ENCODE data around the gene PAAF1.

PAAF1 gene

DNA sequence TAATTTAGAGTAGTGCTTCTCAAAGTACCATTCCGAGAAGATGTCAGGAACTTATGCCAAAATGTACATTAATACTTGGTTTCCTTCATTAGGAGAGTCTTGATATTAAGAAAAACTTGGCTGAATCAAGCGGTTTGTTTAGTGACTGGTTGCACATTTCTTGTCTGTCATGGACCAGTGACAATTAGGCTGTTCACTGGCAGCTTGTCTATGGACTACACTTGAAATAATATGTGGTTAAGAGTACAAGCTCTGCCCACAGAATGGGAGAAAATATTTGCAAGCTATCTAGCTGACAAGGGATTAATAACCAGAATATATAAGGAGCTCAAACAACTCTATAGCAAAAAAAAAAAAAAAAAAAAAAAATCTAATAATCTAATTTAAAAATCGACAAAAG lies 24.8 kb upstream of the PAAF1 start:
- DNase-seq (ENCODE audit: low read depth) = no peak
- no peak overlapping the region for H3K4me3 ChIP-seq (ENCODE audit: low read length)
- no peak for TF ChIP-seq CTCF (conservative IDR thresholded peaks at IDR 0.05; ENCODE audit: low read length)

GRCh38 chr11:73854680-73855079 lies 22.1 kb upstream of the PAAF1 start:
- peak; percentile 48 for DNase-seq (ENCODE audit: low read depth)
- no peak for TF ChIP-seq CTCF (conservative IDR thresholded peaks at IDR 0.05; ENCODE audit: low read length)
- no peak overlapping the region for H3K4me3 ChIP-seq (ENCODE audit: low read length)

- peak; percentile 17 for DNase-seq (ENCODE audit: low read depth)
- no peak overlapping the region for H3K4me3 ChIP-seq (ENCODE audit: low read length)
- TF ChIP-seq CTCF (conservative IDR thresholded peaks at IDR 0.05; ENCODE audit: low read length) = no peak
Measured at GRCh38 chr11:73856031-73856567, 20.7 kb upstream of the PAAF1 start.

DNA sequence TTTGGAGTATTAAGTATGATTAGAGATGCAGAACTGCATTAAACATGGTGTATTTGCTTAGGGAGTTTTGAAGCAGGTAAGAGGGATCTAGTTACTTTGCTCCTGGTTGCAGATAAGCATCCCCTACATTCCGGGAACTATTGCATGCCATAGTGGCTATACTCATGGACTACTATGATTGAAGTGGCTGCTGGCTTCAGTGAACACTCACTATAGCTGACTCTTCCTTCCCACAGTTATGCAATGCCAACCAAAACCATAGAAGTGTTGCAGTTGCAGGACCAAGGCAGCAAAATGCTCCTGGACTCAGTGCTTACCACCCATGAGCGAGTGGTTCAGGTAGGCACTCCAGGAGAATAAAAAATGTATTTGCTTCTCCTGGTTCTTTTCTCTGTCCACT lies 17.1 kb upstream of the PAAF1 start:
- H3K4me3 ChIP-seq (ENCODE audit: low read length) = no peak overlapping the region
- no peak for TF ChIP-seq CTCF (conservative IDR thresholded peaks at IDR 0.05; ENCODE audit: low read length)
- DNase-seq (ENCODE audit: low read depth) = no peak

- TF ChIP-seq CTCF (conservative IDR thresholded peaks at IDR 0.05; ENCODE audit: low read length) = no peak
- no peak overlapping the region for H3K4me3 ChIP-seq (ENCODE audit: low read length)
- DNase-seq (ENCODE audit: low read depth) = no peak
Measured at GRCh38 chr11:73860202-73860601, 16.6 kb upstream of the PAAF1 start.

GRCh38 chr11:73862986-73863385 lies 13.8 kb upstream of the PAAF1 start:
- TF ChIP-seq CTCF (conservative IDR thresholded peaks at IDR 0.05; ENCODE audit: low read length) = no peak
- no peak overlapping the region for H3K4me3 ChIP-seq (ENCODE audit: low read length)
- DNase-seq (ENCODE audit: low read depth) = no peak

DNA sequence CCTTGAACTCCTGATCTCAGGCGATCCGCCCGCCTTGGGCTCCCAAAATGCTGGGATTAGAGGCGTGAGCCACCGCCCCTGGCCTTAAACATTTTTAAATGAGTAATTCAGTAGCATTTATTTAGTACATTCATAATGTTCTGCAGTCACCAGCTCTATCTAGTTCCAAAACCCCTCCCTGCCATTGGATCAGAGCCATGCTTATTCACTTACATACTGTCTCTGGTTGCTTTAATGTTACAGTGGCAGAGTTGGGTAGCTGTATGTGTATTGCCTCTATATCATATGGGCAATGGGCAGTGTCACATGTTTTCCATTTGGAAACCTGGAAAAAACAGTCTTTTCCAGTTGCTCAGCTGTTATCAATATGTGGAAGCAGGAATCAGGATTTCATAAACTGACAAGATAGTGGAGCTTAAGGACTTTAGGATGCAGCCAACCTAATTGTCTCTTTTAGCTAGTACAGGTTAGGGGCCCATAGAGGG lies 10.7 kb upstream of the PAAF1 start:
- TF ChIP-seq CTCF (conservative IDR thresholded peaks at IDR 0.05; ENCODE audit: low read length) = no peak
- peak; percentile 52 for DNase-seq (ENCODE audit: low read depth)
- no peak overlapping the region for H3K4me3 ChIP-seq (ENCODE audit: low read length)

All from AG10803 (cell line).